Measurements from ENCODE around the gene TBC1D14. TPM values are rescaled to one million over a fixed set of nuclear protein-coding genes. Genes with fewer than 3 reads are reported as not detected.

Gene TBC1D14
- total and polyA plus RNA-seq, 2 of the 8 experiments (the other 6 are each of a cell fraction or from before 2014, with no cell fraction given): 45.6 to 48.2 TPM

DNA sequence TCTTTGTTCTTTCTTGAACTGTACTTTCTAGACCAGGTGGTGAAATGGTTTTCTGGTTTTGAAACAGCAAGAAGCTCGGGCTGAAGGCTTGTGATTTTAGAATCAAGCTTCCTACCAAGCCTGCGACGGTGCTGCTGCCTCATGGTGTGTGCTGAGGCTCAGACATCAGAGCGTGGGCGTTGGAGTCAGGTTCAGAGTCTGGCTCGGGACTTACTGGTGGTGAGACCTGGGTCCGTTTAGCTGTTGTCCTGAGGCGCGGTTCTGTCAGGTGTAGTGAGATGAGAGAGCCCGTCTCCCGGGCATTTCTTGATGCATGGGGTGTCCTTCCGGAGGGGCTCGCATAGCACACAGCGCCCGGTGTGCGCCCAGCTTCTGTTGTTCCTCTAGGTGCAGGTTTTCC, 113.9 kb downstream of the TBC1D14 start:
- Histone ChIP-seq H4K20me1 (replicated peaks in 1 of 2; ENCODE audit: control insufficient read depth in 1 of 2, insufficient read depth in 2 of 2, low read length in 2 of 2) (peaks cover 4 to 27% of the 10 kb centered on the region in 2 experiments), H2BK120ac (replicated peaks; ENCODE audit: low read depth, low read length) (no peak overlapping the region), H4K5ac (ENCODE audit: insufficient read length, low read depth, low read length) (no peak overlapping the region), H2BK15ac (ENCODE audit: low read length) (no peak overlapping the region), H2BK5ac (ENCODE audit: low read depth, low read length) (no peak overlapping the region), H3K9me3 (ENCODE audit: insufficient read depth in 2 of 2, low read depth in 1 of 2, low read length in 1 of 2) (no peaks in the 10 kb centered on the region), H3K36me3 (ENCODE audit: control insufficient read depth in 2 of 4, insufficient read depth in 4 of 4, low read length in 3 of 4) (peaks cover 0 to 27% (median 6%) of the 10 kb centered on the region in 4 experiments; a peak in 5 of 8 replicates), H3K9ac (replicated peaks in 1 of 4; ENCODE audit: extremely low read depth in 1 of 4, low read depth in 3 of 4, low read length in 3 of 4) (no peak overlapping the region), H3K23me2 (ENCODE audit: low read depth, low read length) (peaks cover 10% of the 10 kb centered on the region; the same call in 1 of the 2 replicates), H3K4me1 (replicated peaks in 1 of 4; ENCODE audit: control insufficient read depth in 3 of 4, insufficient read depth in 4 of 4, low read length in 3 of 4) (no peaks in the 10 kb centered on the region; a peak in 1 of 7 replicates), H3K27me3 (replicated peaks in 1 of 4; ENCODE audit: control insufficient read depth in 3 of 4, extremely low read depth in 1 of 4, insufficient read depth in 3 of 4, low read length in 3 of 4) (no peaks in the 10 kb centered on the region), H2BK12ac (ENCODE audit: low read depth, low read length) (no peak overlapping the region), H2AFZ (ENCODE audit: low read length) (no peak overlapping the region), H3K79me2 (ENCODE audit: control insufficient read depth in 1 of 2, insufficient read depth in 2 of 2, low read length in 2 of 2) (no peaks in the 10 kb centered on the region), H3K4me2 (ENCODE audit: insufficient read depth in 1 of 2, low read depth in 2 of 2, low read length in 2 of 2) (no peak overlapping the region), H3K4ac (replicated peaks; ENCODE audit: insufficient read length, low read depth, low read length) (no peak overlapping the region), H3K14ac (ENCODE audit: insufficient read length) (no peak overlapping the region), H4K91ac (replicated peaks; ENCODE audit: insufficient read length, low read length) (no peak overlapping the region), H3K27ac (ENCODE audit: low read depth, low read length) (no peak overlapping the region), H3K23ac (ENCODE audit: insufficient read length) (no peak overlapping the region), H3K79me1 (ENCODE audit: low read depth, low read length) (peaks cover 3% of the 10 kb centered on the region), H4K8ac (ENCODE audit: extremely low read depth, insufficient read depth, low read length) (no peak overlapping the region), H3K4me3 (ENCODE audit: extremely low read depth in 1 of 4, insufficient read depth in 2 of 4, low read depth in 3 of 4, low read length in 4 of 4) (no peak overlapping the region), H3K56ac (replicated peaks; ENCODE audit: insufficient read length, low read depth, low read length) (no peak overlapping the region), H2BK20ac (ENCODE audit: low read length) (no peak overlapping the region), H2AK5ac (ENCODE audit: low read depth, low read length) (no peak overlapping the region), H3K18ac (ENCODE audit: extremely low read depth, low read length) (no peak overlapping the region)
- ChIA-PET POLR2A (ENCODE audit: partially characterized antibody) (no interaction called here), CTCF (ENCODE audit: partially characterized antibody) (interaction anchor here (0.7 to 1.7 kb wide), 6 partner anchors 12 to 116 kb away, joined by 3 to 7 read pairs (median 3); no protein-coding TSS in a partner anchor)
- no peak for TF ChIP-seq GABPA (IDR thresholded peaks at IDR 0.05; ENCODE audit: borderline replicate concordance, insufficient read depth, low read length)
- no peak for DNase-seq (ENCODE audit: low read depth in 1 of 2, low spot score in 2 of 2)
- WGBS, 2 experiments (ENCODE audit: extremely low coverage in 1 of 2, insufficient coverage in 1 of 2, insufficient read length in 1 of 2, insufficient replicate concordance in 2 of 2, low coverage in 1 of 2, low lambda C conversion rate in 2 of 2, missing lambda C conversion rate in 1 of 2): 93% methylated on average over 16 of the region's 16 CpGs; no CpG with 5 or more reads in 1 of the 2 experiments
- FAIRE-seq: no peak
